ENCODE measurements around the gene CFAP54. TPM values are rescaled to one million over a fixed set of nuclear protein-coding genes. Genes with fewer than 3 reads are reported as not detected.
A peak's percentile ranks its signal among the peaks of the same experiment; 100 is the strongest.

CFAP54 gene
- total RNA-seq, 1 experiment from 2014 or later = 0.35 TPM

DNA sequence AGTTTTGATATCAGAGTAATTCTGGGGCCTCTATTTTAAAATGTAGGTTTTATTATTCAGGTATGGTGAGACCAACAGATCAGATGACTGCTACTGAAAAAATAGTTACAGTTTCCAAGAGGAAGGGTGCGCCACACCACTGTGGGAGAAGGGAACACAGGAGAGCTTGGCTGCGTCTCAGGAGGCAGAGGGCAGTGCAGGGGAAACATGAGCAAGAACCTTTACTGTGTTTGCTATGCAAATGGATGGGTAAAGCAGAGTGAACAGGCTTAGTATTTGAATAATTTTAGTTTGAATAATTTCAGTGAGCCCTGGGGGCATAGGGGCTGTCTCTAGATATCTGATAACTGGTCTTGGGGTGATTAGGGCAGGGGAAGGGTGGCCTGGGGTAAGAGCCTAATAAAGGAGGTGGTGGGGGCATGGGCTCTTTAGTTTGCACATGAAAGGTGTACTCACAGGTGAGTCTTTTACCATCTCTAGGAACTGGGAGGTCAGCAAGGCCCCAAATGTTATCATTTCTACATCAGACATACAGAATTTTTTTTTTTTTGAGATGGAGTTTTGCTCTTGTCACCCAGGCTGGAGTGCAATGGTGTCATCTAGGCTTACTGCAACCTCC lies 220.9 kb downstream of the CFAP54 start:
- intact Hi-C loops (cut with micrococcal nuclease; ENCODE audit: unreplicated experiment) = no loop called here
- Mint-ChIP-seq H3K9me3 (ENCODE audit: low read depth, unreplicated experiment) (no peaks in the 10 kb centered on the region), H3K27me3 (ENCODE audit: unreplicated experiment) (no peaks in the 10 kb centered on the region), H3K4me1 (ENCODE audit: low read depth, unreplicated experiment) (no peaks in the 10 kb centered on the region), H3K36me3 (ENCODE audit: insufficient read depth, unreplicated experiment) (no peaks in the 10 kb centered on the region), H3K4me3 (ENCODE audit: low read depth, unreplicated experiment) (no peak overlapping the region), H3K27ac (ENCODE audit: unreplicated experiment) (no peak overlapping the region)
- TF ChIP-seq, protein P1, sequence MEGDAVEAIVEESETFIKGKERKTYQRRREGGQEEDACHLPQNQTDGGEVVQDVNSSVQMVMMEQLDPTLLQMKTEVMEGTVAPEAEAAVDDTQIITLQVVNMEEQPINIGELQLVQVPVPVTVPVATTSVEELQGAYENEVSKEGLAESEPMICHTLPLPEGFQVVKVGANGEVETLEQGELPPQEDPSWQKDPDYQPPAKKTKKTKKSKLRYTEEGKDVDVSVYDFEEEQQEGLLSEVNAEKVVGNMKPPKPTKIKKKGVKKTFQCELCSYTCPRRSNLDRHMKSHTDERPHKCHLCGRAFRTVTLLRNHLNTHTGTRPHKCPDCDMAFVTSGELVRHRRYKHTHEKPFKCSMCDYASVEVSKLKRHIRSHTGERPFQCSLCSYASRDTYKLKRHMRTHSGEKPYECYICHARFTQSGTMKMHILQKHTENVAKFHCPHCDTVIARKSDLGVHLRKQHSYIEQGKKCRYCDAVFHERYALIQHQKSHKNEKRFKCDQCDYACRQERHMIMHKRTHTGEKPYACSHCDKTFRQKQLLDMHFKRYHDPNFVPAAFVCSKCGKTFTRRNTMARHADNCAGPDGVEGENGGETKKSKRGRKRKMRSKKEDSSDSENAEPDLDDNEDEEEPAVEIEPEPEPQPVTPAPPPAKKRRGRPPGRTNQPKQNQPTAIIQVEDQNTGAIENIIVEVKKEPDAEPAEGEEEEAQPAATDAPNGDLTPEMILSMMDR (IDR thresholded peaks at IDR 0.05; ENCODE audit: unreplicated experiment) = no peak
- CTCF ChIA-PET = interaction anchor here (0.5 kb wide), 1 partner anchor 200 kb away, joined by 4 read pairs; no protein-coding TSS in a partner anchor
- BruUV-seq (replicated peaks) = no TSS peak
- peak; percentile 18 for DNase-seq

DNA sequence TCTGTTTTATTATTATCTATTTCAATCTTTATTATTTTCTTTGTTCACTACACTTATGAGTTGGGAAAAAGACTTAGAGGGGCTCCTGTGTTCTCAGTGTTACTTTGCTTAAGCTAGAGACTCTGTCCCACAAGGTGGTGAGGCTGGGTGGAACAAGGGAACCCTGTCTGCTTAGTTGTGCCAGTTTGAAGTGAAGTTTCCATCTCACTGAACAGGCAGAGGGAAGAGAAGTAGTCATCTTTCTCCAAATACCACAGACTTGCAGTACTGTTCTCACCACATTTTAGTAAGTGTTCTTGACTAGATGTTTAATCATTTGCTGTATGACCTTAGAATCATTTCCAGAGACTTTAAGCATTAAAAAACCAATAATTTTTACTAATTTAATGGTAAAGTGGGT lies 222.0 kb downstream of the CFAP54 start:
- DNase-seq = no peak
- intact Hi-C loops (cut with micrococcal nuclease; ENCODE audit: unreplicated experiment) = no loop called here
- no TSS peak for BruUV-seq (replicated peaks)
- CTCF ChIA-PET = interaction anchor here (0.7 kb wide), 1 partner anchor 100 kb away, joined by 3 read pairs; no protein-coding TSS in a partner anchor
- Mint-ChIP-seq H3K27me3 (ENCODE audit: unreplicated experiment) (no peaks in the 10 kb centered on the region), H3K9me3 (ENCODE audit: low read depth, unreplicated experiment) (no peaks in the 10 kb centered on the region), H3K4me3 (ENCODE audit: low read depth, unreplicated experiment) (no peak overlapping the region), H3K27ac (ENCODE audit: unreplicated experiment) (no peak overlapping the region), H3K36me3 (ENCODE audit: insufficient read depth, unreplicated experiment) (no peaks in the 10 kb centered on the region), H3K4me1 (ENCODE audit: low read depth, unreplicated experiment) (no peaks in the 10 kb centered on the region)
- TF ChIP-seq, protein P1 (IDR thresholded peaks at IDR 0.05; ENCODE audit: unreplicated experiment) = no peak

GRCh38 chr12:96714199-96714598 lies 224.8 kb downstream of the CFAP54 start:
- CTCF ChIA-PET = no interaction called here
- Mint-ChIP-seq H3K9me3 (ENCODE audit: low read depth, unreplicated experiment) (no peaks in the 10 kb centered on the region), H3K4me1 (ENCODE audit: low read depth, unreplicated experiment) (no peaks in the 10 kb centered on the region), H3K27me3 (ENCODE audit: unreplicated experiment) (no peaks in the 10 kb centered on the region), H3K27ac (ENCODE audit: unreplicated experiment) (no peak overlapping the region), H3K36me3 (ENCODE audit: insufficient read depth, unreplicated experiment) (no peaks in the 10 kb centered on the region), H3K4me3 (ENCODE audit: low read depth, unreplicated experiment) (no peak overlapping the region)
- intact Hi-C loops (cut with micrococcal nuclease; ENCODE audit: unreplicated experiment) = no loop called here
- BruUV-seq (replicated peaks) = no TSS peak
- DNase-seq = no peak
- TF ChIP-seq, protein P1 (IDR thresholded peaks at IDR 0.05; ENCODE audit: unreplicated experiment) = no peak

DNA sequence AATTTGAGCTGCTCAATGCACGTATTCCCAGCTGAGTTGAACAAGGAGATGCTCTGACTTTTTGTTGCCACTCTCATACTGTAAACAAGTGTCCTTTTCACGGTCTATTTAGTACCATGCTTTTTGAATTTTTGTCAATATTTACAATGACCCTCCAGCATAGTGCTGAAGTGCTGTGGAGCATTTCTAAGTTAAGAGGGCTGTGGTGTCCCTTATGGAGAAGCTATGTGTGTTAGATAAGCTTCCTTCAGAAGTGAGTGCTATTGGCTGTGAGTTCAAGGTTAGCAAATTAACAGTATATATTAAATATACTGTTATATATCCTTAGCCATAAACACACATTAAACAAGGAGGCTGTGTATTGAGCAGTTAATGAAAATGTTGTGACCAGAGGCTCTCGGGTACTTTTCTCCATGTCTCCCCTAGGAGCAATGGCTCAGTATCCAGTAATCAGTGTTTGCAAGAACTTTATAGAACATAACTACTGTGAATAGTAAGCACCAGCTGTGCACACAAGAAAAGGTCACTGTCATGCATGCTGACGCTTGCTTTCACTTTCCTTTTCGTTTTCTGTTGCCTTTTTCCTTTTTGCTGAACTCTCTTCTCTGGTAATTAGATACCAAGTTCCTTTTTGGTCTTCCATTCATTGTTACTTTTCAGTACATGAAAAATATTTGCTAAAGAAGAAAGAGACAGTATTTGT lies 230.4 kb downstream of the CFAP54 start:
- H3K9me3 Mint-ChIP-seq (ENCODE audit: low read depth, unreplicated experiment) = no peaks in the 10 kb centered on the region
- H3K4me3 Mint-ChIP-seq (ENCODE audit: low read depth, unreplicated experiment) = peak overlapping the region; percentile 77
- no peaks in the 10 kb centered on the region for H3K36me3 Mint-ChIP-seq (ENCODE audit: insufficient read depth, unreplicated experiment)
- CTCF ChIA-PET = interaction anchor here (0.6 to 0.7 kb wide), 2 partner anchors 12 to 271 kb away, joined by 3 read pairs; no protein-coding TSS in a partner anchor
- peak overlapping the region; percentile 80 for H3K27ac Mint-ChIP-seq (ENCODE audit: unreplicated experiment)
- TF ChIP-seq, protein P1 (IDR thresholded peaks at IDR 0.05; ENCODE audit: unreplicated experiment) = no peak
- intact Hi-C loops (cut with micrococcal nuclease; ENCODE audit: unreplicated experiment) = loop anchor here (5.0 kb wide), 2 partner anchors 138 to 187 kb away; partner anchors contain the start of gene NEDD1
- BruUV-seq (replicated peaks) = TSS peak; percentile 79
- peak; percentile 19 for DNase-seq
- no peaks in the 10 kb centered on the region for H3K27me3 Mint-ChIP-seq (ENCODE audit: unreplicated experiment)
- no peaks in the 10 kb centered on the region for H3K4me1 Mint-ChIP-seq (ENCODE audit: low read depth, unreplicated experiment)

Data from Calu3 (cell line).